Upper lobe of right lung (tissue), 1 donor: ENCODE results near the gene ZDHHC14. TPM values are rescaled to one million over a fixed set of nuclear protein-coding genes. Genes with fewer than 3 reads are reported as not detected.
"Not testable (repeated sequence)": the region's sequence is repeated elsewhere in the genome, so short reads cannot be mapped to it uniquely, and the experiment has no call there.

Source experiments
- ATAC-seq: fragments of 200-7000 bp; cut with Tn5 transposase; one replicate; pipeline ENCODE4 v1.9.1; 2020; ENCODE audit warnings: mild to moderate bottlenecking, moderate library complexity
- DNase-seq: peaks from one replicate; pipeline ENCODE4 v3.0.0-alpha.2; 2020
- H3K27ac ChIP-seq: fragments of 200-600 bp; one replicate; pipeline ENCODE4 v1.8.0; 2022
- H3K27me3 ChIP-seq: fragments of 200-600 bp; one replicate; pipeline ENCODE4 v1.8.0; 2022; ENCODE audit warnings: mild to moderate bottlenecking
- H3K36me3 ChIP-seq: fragments of 200-600 bp; one replicate; pipeline ENCODE4 v1.8.0; 2022
- H3K4me1 ChIP-seq: fragments of 200-600 bp; one replicate; pipeline ENCODE4 v1.8.0; 2022
- H3K4me3 ChIP-seq: fragments of 200-600 bp; one replicate; pipeline ENCODE4 v1.8.0; 2022; ENCODE audit warnings: mild to moderate bottlenecking
- H3K9me3 ChIP-seq: fragments of 200-600 bp; one replicate; pipeline ENCODE4 v1.8.0; 2022
- intact Hi-C: fragments of 100-400 bp; cut with DNase I; formaldehyde crosslinking; loops from one replicate; pipeline ENCODE4 v1.11.0; 2022
- total RNA-seq: library from RNA; stranded (reverse); fragmentation: NEBNext Ultra II Directional; extraction: Animal tissue kit (Norgen Biotek cat#: 25700); gene quantifications from one replicate; pipeline ENCODE4 v1.2.1, GENCODE V29; 2021
- TF ChIP-seq, protein P1 (sequence below): fragments of 200-600 bp; IDR thresholded peaks from one replicate; pipeline ENCODE4 v1.8.0; 2022; ENCODE audit warnings: antibody characterized with exemption
- donor health status: DM: no; HTN: yes; CAD: no; lungs with severe emphysema.

ZDHHC14 gene
- total RNA-seq, 1 donor from 2014 or later = 12.2 TPM

DNA sequence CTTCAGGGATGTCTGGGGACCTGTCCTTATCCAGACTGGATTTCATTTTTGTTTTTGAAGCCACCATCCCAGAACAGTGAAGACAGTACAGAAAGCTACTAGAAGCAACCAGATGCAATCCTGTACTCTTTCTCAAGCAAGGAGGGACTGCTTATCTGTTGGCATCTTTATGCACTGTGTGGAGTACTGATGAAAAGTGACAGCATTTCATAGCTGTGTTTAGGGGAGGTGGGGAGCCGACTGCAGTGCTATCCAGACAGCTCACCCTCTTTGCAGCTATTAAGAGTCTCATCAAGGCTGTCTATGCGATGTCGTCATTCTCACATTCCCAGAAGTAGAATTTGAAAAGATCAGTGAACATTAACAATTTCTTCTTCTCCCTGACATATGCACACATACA is 5.5 kb downstream of the ZDHHC14 start:
- ATAC-seq = no peak
- no peak for DNase-seq

GRCh38 chr6:157388924-157389323 is 7.9 kb downstream of the ZDHHC14 start:
- ATAC-seq (no peak), DNase-seq (no peak)
- H3K4me1 ChIP-seq = no peaks in the 10 kb centered on the region
- no peaks in the 10 kb centered on the region for H3K36me3 ChIP-seq
- no peaks in the 10 kb centered on the region for H3K9me3 ChIP-seq
- H3K4me3 ChIP-seq = no peak overlapping the region
- no peak overlapping the region for H3K27ac ChIP-seq
- H3K27me3 ChIP-seq = no peaks in the 10 kb centered on the region
- TF ChIP-seq, protein P1, sequence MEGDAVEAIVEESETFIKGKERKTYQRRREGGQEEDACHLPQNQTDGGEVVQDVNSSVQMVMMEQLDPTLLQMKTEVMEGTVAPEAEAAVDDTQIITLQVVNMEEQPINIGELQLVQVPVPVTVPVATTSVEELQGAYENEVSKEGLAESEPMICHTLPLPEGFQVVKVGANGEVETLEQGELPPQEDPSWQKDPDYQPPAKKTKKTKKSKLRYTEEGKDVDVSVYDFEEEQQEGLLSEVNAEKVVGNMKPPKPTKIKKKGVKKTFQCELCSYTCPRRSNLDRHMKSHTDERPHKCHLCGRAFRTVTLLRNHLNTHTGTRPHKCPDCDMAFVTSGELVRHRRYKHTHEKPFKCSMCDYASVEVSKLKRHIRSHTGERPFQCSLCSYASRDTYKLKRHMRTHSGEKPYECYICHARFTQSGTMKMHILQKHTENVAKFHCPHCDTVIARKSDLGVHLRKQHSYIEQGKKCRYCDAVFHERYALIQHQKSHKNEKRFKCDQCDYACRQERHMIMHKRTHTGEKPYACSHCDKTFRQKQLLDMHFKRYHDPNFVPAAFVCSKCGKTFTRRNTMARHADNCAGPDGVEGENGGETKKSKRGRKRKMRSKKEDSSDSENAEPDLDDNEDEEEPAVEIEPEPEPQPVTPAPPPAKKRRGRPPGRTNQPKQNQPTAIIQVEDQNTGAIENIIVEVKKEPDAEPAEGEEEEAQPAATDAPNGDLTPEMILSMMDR = no peak
- intact Hi-C loops = no loop called here

More for the DNA sequence above, 5.5 kb downstream of the ZDHHC14 start:
- peaks cover 7% of the 10 kb centered on the region for H3K4me1 ChIP-seq
- H3K36me3 ChIP-seq = no peaks in the 10 kb centered on the region
- no peak overlapping the region for H3K4me3 ChIP-seq
- no peaks in the 10 kb centered on the region for H3K9me3 ChIP-seq
- intact Hi-C loops = no loop called here
- no peaks in the 10 kb centered on the region for H3K27me3 ChIP-seq
- TF ChIP-seq, protein P1 = no peak
- H3K27ac ChIP-seq = no peak overlapping the region

- DNase-seq = no peak
- Histone ChIP-seq H3K27ac (no peak overlapping the region), H3K9me3 (no peaks in the 10 kb centered on the region), H3K36me3 (no peaks in the 10 kb centered on the region), H3K4me3 (no peak overlapping the region), H3K4me1 (no peaks in the 10 kb centered on the region), H3K27me3 (no peaks in the 10 kb centered on the region)
- no peak for ATAC-seq
- intact Hi-C loops = no loop called here
- TF ChIP-seq, protein P1 = no peak
Measured at GRCh38 chr6:157390273-157391060, 9.5 kb downstream of the ZDHHC14 start.

GRCh38 chr6:157392927-157393668 is 12.1 kb downstream of the ZDHHC14 start:
- H3K36me3 ChIP-seq = no peaks in the 10 kb centered on the region
- TF ChIP-seq, protein P1 = no peak
- H3K9me3 ChIP-seq = no peaks in the 10 kb centered on the region
- intact Hi-C loops = no loop called here
- H3K27ac ChIP-seq = no peak overlapping the region
- H3K4me3 ChIP-seq = no peak overlapping the region
- DNase-seq (no peak), ATAC-seq (peak; percentile 49)
- no peaks in the 10 kb centered on the region for H3K4me1 ChIP-seq
- H3K27me3 ChIP-seq = no peaks in the 10 kb centered on the region

- no peak for DNase-seq
- TF ChIP-seq, protein P1 = no peak
- intact Hi-C loops = no loop called here
- H3K27me3 ChIP-seq = no peaks in the 10 kb centered on the region
- no peak overlapping the region for H3K27ac ChIP-seq
- H3K9me3 ChIP-seq = no peaks in the 10 kb centered on the region
- peak; percentile 81 for ATAC-seq
- H3K4me1 ChIP-seq = no peaks in the 10 kb centered on the region
- no peak overlapping the region for H3K4me3 ChIP-seq
- no peaks in the 10 kb centered on the region for H3K36me3 ChIP-seq
Measured at GRCh38 chr6:157393669-157394327, 12.8 kb downstream of the ZDHHC14 start.

DNA sequence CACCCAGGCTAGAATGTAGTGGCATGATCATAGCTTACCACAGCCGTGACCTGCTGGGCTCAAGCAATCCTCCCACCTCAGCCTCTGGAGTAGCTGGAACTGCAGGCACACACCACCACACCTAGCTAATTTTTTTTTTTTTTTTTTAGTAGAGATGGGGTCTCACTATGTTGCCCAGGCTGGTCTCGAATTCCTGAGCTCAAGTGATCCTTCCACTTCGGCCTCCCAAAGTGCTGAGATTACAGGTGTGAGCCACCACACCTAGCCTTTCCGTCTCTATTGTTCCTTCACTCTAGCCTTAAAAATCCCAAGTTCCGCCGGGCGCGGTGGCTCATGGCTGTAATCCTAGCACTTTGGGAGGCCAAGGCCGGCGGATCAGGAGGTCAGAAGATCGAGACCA is 14.2 kb downstream of the ZDHHC14 start:
- not testable (repeated sequence) for ATAC-seq, H3K27me3 ChIP-seq

More for the DNA sequence above, 14.2 kb downstream of the ZDHHC14 start:
- H3K36me3 ChIP-seq, H3K27ac ChIP-seq, intact Hi-C loops, H3K9me3 ChIP-seq, H3K4me3 ChIP-seq, DNase-seq, H3K4me1 ChIP-seq: not testable (repeated sequence)
